Stimulated activated CD8-positive, alpha-beta memory T cell treated with anti-CD3 and anti-CD28 coated beads, Interleukin-7, amount 100 ng/mL, for 1 hour (primary cell): Measurements from ENCODE around the gene SSBP3.

Source experiments
- DNase-seq, 2 donors: peaks; one replicate each; pipeline ENCODE4 v3.0.0-alpha.2; 2020; ENCODE audit warnings: low read depth in 2 of 2

Gene SSBP3

GRCh38 chr1:54266908-54267307, 139.3 kb downstream of the SSBP3 start:
- no peak for DNase-seq

DNA sequence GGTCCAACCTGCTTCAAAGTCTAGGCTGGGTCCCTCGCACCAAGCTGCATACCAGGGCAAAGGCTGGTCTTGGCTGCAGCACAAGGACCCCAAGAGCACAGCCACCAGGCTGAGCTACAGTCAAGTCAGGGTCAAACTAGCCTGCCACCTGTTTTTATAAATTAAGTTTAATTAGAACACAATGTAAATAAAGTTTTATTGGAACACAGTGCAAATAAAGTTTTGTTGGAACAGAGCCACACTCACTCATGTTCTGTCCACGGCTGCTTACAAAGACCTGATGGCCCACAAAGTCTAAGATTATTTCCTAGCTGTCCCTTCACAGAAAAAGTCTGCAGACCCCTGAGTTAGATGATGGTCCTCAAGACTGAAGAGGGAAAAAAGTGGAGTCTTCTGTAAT, 140.0 kb downstream of the SSBP3 start:
- DNase-seq: no peak

DNA sequence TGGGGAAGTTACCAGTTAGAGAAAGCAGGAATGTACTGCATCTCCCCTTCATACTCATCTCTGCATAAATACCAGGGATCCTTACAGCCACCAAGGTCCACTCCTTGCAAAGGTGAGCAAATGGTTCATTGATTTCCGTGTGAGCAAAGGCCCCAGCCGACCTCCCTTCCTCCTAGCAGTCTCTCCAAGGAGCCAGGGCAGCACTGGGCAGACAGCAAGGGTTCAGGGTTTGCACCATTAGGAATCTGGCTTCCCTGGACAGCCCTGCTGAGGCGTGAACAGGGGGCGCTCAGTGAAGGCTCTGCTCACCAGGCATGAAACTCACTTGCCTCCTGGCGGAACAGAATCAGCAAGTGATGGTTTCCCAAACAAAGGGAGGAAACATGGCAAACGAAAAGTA, 140.5 kb downstream of the SSBP3 start:
- no peak for DNase-seq

DNA sequence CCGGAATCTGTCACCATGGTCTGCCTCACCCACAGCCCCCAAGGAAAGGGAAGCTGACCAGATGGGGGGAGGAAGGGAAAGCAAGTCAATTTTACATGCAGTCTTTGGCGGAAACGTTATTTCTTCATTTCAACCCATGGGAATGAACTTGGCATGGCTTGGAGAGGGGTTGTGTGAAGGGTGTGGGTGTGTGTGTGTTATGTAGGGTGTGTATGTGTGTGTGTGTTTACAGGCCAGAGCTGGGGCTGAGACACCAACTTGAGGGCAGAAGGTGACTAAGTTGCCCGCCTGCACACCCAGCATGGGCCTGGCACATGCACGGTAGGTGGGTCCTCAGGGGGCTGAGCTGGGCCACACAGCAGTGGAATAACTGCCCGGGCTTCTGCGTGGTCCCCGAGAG, 141.1 kb downstream of the SSBP3 start:
- no peak for DNase-seq

GRCh38 chr1:54263601-54264226, 142.5 kb downstream of the SSBP3 start:
- no peak for DNase-seq

DNA sequence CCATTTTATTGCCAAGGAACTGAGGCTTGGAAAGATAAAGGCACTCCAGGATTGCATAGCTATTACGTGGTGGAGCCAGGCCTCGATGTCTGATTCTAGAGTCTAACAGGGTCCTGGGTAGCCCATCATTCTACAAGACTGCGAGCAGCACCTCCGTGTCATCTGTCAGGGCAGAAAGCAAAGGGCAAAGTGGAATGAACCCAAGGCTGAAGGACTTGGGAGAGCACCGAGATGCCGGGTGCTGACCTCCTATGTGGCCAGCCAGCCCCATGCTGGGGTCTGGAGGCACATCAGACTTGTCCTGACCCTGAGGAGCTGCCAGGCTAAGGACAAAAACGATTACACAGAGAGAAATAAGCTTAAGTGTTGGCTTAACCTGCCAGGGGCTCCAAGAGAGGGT, 143.9 kb downstream of the SSBP3 start:
- no peak for DNase-seq

- no peak for DNase-seq
These were observed 145.4 kb downstream of the SSBP3 start for GRCh38 chr1:54260810-54261209.

DNA sequence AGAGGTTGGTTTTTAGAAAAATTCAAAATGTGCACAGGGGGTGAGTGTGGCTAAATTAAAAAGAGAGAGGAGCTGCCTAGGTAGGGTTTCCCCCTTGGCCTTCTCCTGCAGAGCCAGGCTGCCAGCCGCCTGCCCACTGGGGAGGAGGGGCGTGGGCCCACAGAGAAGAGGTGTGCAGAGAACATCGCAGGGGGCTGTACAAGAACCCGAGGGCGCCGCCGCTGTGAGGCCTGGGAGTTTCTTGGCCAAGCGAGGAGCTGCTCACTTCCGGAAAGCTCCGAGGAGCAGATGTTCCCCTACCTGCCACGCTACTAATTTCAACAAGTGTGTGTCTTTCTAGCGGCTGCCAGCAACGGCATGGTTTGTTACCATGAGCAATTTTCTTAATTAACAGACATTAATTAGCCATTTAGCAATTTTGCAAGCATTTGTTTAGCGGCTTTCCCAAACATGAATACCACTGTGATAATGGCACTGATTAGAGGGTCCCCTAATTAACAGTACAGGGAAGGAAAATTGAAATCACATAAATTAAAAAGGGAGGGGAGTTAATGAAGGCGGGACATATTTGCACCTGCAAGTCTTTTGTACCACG, 146.6 kb downstream of the SSBP3 start:
- no peak for DNase-seq

GRCh38 chr1:54257876-54258275, 148.3 kb downstream of the SSBP3 start:
- DNase-seq: no peak

DNA sequence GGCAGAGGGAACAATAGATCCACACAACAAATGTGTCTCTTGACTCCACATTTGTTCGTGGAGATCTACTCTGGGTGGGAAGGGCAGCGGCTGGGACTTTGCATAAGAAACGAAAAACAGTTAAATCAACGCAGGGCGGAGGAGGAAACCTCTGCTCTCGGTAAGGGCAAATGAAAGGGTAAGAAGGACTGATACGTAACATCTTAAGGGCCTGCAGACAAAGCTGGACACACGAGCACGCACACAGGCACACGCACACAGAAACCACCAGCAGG, 148.9 kb downstream of the SSBP3 start:
- no peak for DNase-seq

DNA sequence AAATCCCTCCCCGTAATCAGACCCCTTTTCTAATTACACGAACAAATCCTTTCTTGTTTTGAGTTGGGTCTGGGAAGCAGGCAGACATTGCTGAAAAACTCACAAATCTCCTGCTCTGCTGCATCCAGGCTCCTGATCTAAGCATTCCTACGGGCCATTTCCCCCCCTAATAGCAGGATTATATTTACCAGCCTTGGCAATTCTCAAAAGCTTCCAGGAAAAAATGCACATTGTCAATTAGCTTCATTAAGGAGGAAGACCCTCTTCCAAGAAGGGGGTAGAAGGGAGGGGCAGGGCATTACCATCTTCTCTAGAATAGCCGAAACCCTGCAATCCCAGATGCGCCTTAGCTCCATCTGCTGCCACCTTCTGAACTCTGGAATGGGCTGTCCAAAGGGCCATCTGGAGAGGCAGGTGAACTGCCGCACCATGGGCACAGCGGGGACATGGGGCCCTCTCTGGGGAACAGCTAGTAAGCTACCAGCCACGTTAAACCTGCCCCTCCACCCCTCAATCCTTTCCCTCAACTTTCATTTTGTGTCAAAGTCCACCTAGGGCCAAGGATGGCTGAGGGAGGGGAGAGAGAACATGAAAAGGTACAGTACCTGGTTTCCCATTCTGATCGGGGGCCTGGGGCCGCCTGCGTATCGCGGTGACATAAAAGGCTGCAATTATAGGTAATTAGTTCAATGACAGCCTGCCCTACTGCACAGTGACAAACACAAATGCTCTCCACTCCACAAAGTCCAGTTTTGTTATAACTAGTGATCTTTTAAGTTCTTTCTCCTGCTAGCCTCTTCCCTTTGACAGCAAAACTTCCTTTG, 149.5 kb downstream of the SSBP3 start:
- DNase-seq: no peak

DNA sequence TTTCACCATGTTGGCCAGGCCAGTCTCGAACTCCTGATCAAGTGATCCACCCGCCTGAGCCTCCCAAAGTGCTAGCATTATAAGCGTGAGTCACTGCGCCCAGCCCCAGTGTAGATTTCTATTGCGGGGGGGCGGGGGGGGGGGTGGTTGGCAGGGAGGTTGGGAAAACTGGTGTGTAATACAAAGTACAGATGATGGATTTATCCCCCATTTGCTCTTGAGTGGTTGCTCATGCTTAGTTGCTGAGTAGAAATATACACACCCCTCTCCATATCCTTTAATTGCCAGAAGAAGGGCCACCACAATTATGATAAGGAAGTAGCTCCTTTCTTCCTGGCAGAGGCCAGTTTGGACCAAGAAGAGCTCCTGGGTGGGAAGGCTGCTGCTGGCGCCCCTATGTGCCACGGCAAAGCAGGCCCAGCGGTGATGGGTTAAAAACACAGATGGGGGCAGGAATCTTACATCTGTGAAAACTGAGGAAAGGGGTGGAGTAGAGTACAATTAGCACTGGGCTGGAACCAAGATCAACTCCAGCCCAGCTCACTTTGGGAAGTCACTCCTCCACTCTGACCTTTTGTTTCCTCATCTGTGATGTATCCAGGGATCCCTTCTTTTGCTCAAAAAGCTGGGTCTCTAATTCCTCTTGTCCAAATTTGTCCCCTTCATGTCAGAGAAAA, 151.0 kb downstream of the SSBP3 start:
- no peak for DNase-seq

DNA sequence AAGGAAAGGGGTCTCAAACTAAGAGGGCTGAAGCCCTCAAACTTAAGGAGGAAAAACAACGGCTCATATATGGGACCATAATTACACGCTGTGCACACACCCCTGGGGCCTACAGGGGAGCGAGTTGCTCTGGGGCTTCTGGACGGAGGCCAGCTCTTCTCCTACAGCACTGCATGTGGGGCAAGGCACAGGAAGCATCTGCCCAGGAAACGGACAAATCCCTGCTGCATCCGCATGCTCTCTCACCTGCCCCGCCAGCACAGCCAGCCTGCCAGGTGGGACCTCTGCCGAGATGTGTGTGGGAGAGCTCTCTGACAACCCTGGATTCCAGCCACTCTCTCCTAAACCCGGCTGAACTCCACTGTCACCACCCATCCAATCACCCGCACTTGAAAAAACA, 152.1 kb downstream of the SSBP3 start:
- DNase-seq: no peak

DNA sequence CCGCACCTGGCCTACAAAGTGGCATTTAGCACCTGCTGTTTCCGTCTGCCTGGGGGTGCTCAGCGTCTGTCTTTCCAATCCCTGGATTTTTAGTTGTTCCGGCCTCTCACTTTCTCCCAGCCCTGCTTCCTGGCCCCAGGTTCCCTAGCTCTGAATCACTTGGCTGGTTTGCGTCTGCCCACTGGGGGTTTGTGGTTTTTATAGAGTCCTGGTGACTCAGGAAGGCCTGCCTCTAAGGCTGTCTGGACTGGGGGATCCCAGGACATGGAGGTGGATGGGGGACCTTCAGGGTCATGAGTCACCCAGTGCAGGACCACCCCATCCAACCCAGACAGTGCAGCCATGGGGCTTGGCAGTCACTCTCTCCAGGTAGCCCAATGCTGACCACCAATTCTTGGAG, 152.7 kb downstream of the SSBP3 start:
- no peak for DNase-seq

DNA sequence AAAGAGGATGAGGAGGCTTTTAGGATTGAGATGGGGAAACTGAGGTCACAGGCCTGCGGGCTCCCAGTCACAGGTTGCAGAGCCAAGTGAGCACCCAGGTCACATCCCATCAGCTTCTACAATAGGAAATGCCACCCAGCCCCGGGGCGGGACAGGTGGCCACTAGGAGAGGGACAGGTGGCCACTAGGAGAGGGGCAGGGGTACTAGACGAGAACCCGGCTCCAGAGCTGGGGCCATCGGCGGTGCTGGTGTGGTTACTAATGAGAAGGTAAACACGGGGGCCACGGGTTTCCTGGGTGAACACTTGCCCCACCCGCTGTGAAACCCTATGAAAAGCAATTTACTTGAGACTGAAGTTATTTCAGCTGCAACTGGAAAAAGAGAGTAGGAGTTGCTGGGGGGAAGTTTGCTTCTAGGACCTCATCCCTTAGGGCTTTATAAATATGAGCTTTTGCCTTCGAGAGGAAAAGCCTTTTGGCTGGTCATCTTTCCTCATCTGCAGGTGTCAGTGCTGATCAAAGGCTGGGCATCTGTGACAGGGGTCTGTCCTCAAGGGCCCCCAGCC, 153.7 kb downstream of the SSBP3 start:
- DNase-seq: no peak

GRCh38 chr1:54250670-54251069, 155.5 kb downstream of the SSBP3 start:
- DNase-seq: no peak

- DNase-seq: no peak
These were observed 156.3 kb downstream of the SSBP3 start for GRCh38 chr1:54249819-54250435.

- DNase-seq: no peak
These were observed 157.2 kb downstream of the SSBP3 start for GRCh38 chr1:54248966-54249365.

- DNase-seq: no peak
These were observed 158.2 kb downstream of the SSBP3 start for GRCh38 chr1:54247863-54248515.

DNA sequence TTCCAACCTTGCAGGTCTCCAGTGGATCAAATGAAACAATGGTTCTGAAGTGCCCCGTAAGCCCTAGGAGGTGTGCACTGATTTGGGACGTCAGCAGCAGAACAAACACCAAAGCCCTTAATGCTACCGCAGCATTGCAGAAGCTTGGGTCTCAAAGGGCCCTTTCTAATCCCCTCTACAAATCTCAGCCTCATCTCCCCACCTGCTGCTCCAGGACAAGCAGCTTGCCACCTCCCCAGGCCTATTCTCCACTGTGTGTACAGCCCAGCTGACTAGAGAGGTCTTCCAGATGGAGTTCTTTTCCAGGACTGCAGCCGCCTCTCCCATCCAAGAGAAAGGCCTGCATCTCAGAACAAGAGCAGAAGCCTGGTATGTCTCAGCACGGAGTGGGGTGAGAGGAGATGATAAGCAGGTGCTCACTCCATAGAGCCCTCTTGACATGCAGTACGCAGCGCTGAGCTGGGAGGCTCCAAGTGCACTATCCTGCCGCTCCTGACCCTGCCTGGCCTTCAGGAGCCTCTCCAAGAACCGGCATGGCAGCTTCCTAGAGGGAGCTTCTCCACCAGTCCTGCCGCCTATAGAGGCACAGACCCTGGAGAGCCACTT, 160.0 kb downstream of the SSBP3 start:
- no peak for DNase-seq

GRCh38 chr1:54245501-54245900, 160.7 kb downstream of the SSBP3 start:
- DNase-seq: no peak
